ENCODE measurements around the gene CNTNAP2. TPM values are rescaled to one million over a fixed set of nuclear protein-coding genes. Genes with fewer than 3 reads are reported as not detected.

Gene CNTNAP2
- total RNA-seq, 1 donor = 7.6 TPM

DNA sequence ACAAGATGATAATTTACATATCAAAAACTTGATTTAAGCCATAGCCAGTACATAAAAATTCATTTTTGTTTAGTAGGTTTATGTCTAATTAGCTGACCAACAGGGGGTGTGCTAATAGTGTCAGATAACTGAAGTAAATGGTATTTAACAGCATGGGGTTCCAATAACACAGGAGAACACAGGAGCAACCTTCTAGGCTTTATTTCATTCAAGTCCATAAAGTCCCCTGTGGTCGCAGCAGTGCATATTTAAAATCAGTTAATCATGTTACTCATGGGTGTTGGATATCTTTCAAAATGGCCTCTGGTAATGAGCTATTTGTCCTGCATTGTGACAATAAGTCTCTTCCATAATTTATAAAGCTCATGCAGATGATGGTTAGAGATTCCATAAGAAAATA, 238.6 kb downstream of the CNTNAP2 start:
- Histone ChIP-seq H3K36me3 (ENCODE audit: insufficient read depth, low read length) (no peaks in the 10 kb centered on the region), H3K4me3 (ENCODE audit: insufficient read depth, low read length) (no peak overlapping the region), H3K4me2 (ENCODE audit: insufficient read depth, low read length) (no peak overlapping the region), H3K27me3 (ENCODE audit: insufficient read depth, low read length) (no peaks in the 10 kb centered on the region), H3K9me3 (ENCODE audit: low read depth, low read length) (no peaks in the 10 kb centered on the region), H3K4me1 (ENCODE audit: insufficient read depth, low read length) (no peaks in the 10 kb centered on the region), H3K79me2 (ENCODE audit: insufficient read depth, low read length) (no peaks in the 10 kb centered on the region), H2AFZ (ENCODE audit: low read length) (no peak overlapping the region), H3K27ac (ENCODE audit: low read depth, low read length) (no peak overlapping the region), H4K20me1 (ENCODE audit: insufficient read depth, low read length) (no peaks in the 10 kb centered on the region)
- no peak for DNase-seq (ENCODE audit: insufficient read length, low spot score, missing footprints)
- TF ChIP-seq, protein P1, sequence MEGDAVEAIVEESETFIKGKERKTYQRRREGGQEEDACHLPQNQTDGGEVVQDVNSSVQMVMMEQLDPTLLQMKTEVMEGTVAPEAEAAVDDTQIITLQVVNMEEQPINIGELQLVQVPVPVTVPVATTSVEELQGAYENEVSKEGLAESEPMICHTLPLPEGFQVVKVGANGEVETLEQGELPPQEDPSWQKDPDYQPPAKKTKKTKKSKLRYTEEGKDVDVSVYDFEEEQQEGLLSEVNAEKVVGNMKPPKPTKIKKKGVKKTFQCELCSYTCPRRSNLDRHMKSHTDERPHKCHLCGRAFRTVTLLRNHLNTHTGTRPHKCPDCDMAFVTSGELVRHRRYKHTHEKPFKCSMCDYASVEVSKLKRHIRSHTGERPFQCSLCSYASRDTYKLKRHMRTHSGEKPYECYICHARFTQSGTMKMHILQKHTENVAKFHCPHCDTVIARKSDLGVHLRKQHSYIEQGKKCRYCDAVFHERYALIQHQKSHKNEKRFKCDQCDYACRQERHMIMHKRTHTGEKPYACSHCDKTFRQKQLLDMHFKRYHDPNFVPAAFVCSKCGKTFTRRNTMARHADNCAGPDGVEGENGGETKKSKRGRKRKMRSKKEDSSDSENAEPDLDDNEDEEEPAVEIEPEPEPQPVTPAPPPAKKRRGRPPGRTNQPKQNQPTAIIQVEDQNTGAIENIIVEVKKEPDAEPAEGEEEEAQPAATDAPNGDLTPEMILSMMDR (IDR thresholded peaks at IDR 0.05; ENCODE audit: extremely low read depth, low read depth, low read length) = no peak

DNA sequence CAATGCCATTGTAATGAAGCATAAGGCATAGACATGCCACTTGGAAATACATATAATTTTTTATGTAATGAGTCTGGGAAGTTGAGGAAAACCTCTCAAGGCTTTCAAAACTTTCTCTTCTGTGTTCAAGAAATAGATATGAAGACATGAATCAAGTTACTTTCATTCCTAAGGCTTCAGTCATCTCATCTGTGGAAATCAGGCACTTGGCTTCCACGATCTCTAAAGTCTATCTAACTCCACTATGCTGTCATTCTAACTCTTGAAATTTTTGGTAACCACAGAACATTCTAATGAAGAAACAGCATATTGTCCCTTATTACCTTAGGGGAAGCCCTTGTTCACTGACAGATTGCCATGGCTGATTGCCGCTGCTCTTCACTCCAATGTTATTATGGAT, 242.6 kb downstream of the CNTNAP2 start:
- Histone ChIP-seq H3K4me1 (ENCODE audit: insufficient read depth, low read length) (no peaks in the 10 kb centered on the region), H3K27me3 (ENCODE audit: insufficient read depth, low read length) (no peaks in the 10 kb centered on the region), H3K4me2 (ENCODE audit: insufficient read depth, low read length) (no peak overlapping the region), H3K36me3 (ENCODE audit: insufficient read depth, low read length) (no peaks in the 10 kb centered on the region), H2AFZ (ENCODE audit: low read length) (no peak overlapping the region), H3K27ac (ENCODE audit: low read depth, low read length) (no peak overlapping the region), H3K9me3 (ENCODE audit: low read depth, low read length) (no peaks in the 10 kb centered on the region), H4K20me1 (ENCODE audit: insufficient read depth, low read length) (no peaks in the 10 kb centered on the region), H3K4me3 (ENCODE audit: insufficient read depth, low read length) (no peak overlapping the region), H3K79me2 (ENCODE audit: insufficient read depth, low read length) (no peaks in the 10 kb centered on the region)
- TF ChIP-seq, protein P1 (IDR thresholded peaks at IDR 0.05; ENCODE audit: extremely low read depth, low read depth, low read length) = no peak
- DNase-seq (ENCODE audit: insufficient read length, low spot score, missing footprints) = no peak

DNA sequence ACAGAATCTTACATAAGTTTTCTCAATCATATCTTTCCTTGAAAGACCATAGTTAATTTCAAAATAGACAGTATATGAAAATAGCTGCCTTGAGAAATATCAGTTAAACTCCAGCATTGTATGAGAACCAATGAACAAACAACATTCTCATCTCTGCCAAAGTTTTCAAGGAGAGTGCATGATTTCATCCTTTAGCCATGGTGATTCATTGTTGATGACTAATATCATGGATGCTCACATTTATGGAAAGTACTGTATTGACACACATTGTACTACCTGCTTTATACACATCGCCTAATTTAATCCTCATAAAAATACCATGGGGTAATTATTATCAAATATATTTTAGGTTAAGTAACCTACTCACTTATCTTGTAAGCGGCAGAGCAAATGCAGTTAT, 250.3 kb downstream of the CNTNAP2 start:
- no peak for DNase-seq (ENCODE audit: insufficient read length, low spot score, missing footprints)
- H3K27ac ChIP-seq (ENCODE audit: low read depth, low read length) = no peak overlapping the region
- H3K4me3 ChIP-seq (ENCODE audit: insufficient read depth, low read length) = no peak overlapping the region
- no peaks in the 10 kb centered on the region for H3K36me3 ChIP-seq (ENCODE audit: insufficient read depth, low read length)
- no peaks in the 10 kb centered on the region for H4K20me1 ChIP-seq (ENCODE audit: insufficient read depth, low read length)
- H3K27me3 ChIP-seq (ENCODE audit: insufficient read depth, low read length) = no peaks in the 10 kb centered on the region
- H3K4me2 ChIP-seq (ENCODE audit: insufficient read depth, low read length) = no peak overlapping the region
- TF ChIP-seq, protein P1 (IDR thresholded peaks at IDR 0.05; ENCODE audit: extremely low read depth, low read depth, low read length) = no peak
- no peaks in the 10 kb centered on the region for H3K4me1 ChIP-seq (ENCODE audit: insufficient read depth, low read length)
- H2AFZ ChIP-seq (ENCODE audit: low read length) = no peak overlapping the region
- H3K79me2 ChIP-seq (ENCODE audit: insufficient read depth, low read length) = no peaks in the 10 kb centered on the region
- peaks cover 2% of the 10 kb centered on the region for H3K9me3 ChIP-seq (ENCODE audit: low read depth, low read length)

DNA sequence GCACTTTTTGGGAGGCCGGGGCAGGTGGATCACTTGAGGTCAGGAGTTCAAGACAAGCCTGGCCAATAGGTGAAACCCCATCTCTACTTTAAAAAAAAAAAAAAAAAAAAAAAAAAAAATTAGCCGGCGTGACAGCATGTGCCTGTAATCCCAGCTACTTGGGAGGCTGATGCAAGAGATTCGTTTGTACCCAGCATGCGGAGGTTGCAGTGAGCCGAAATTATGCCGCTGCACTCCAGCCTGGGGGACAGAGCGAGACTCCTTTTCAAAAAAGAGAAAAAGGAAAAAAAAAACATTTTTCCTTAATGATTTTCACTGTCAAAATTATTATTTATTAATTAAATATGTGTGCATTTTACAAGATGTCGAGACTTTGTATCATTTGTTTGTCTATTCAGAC, 253.6 kb downstream of the CNTNAP2 start:
- H4K20me1 ChIP-seq (ENCODE audit: insufficient read depth, low read length) = no peaks in the 10 kb centered on the region
- H3K4me1 ChIP-seq (ENCODE audit: insufficient read depth, low read length) = no peaks in the 10 kb centered on the region
- no peak overlapping the region for H3K4me2 ChIP-seq (ENCODE audit: insufficient read depth, low read length)
- H3K36me3 ChIP-seq (ENCODE audit: insufficient read depth, low read length) = no peaks in the 10 kb centered on the region
- no peak overlapping the region for H2AFZ ChIP-seq (ENCODE audit: low read length)
- peaks cover under 1% of the 10 kb centered on the region for H3K9me3 ChIP-seq (ENCODE audit: low read depth, low read length)
- DNase-seq (ENCODE audit: insufficient read length, low spot score, missing footprints) = no peak
- H3K27me3 ChIP-seq (ENCODE audit: insufficient read depth, low read length) = no peaks in the 10 kb centered on the region
- H3K27ac ChIP-seq (ENCODE audit: low read depth, low read length) = no peak overlapping the region
- no peak overlapping the region for H3K4me3 ChIP-seq (ENCODE audit: insufficient read depth, low read length)
- no peaks in the 10 kb centered on the region for H3K79me2 ChIP-seq (ENCODE audit: insufficient read depth, low read length)
- TF ChIP-seq, protein P1 (IDR thresholded peaks at IDR 0.05; ENCODE audit: extremely low read depth, low read depth, low read length) = no peak
